HFFc6 (cell line): ENCODE results near the gene AUH. TPM values are rescaled to one million over a fixed set of nuclear protein-coding genes. Genes with fewer than 3 reads are reported as not detected.

Source experiments
- DNase-seq: peaks from one replicate; pipeline ENCODE4 v3.0.0-alpha.2; 2018
- H3K27ac Mint-ChIP-seq: 2 replicates; pipeline ENCODE4 v1.8.0; 2020; ENCODE audit warnings: mild to moderate bottlenecking, mixed read lengths
- H3K27me3 Mint-ChIP-seq: 2 replicates; pipeline ENCODE4 v1.8.0; 2021; ENCODE audit warnings: mild to moderate bottlenecking, moderate library complexity, mixed read lengths; ENCODE audit not compliant: insufficient read depth
- H3K36me3 Mint-ChIP-seq: 2 replicates; pipeline ENCODE4 v1.8.0; 2021; ENCODE audit warnings: low read depth, mixed read lengths
- H3K4me1 Mint-ChIP-seq: 2 replicates; pipeline ENCODE4 v1.8.0; 2020; ENCODE audit warnings: low read depth, mixed read lengths
- H3K4me3 Mint-ChIP-seq: 2 replicates; pipeline ENCODE4 v1.8.0; 2020; ENCODE audit warnings: mild to moderate bottlenecking, moderate library complexity, mixed read lengths
- H3K9me3 Mint-ChIP-seq: 2 replicates; pipeline ENCODE4 v1.8.0; 2020; ENCODE audit warnings: mild to moderate bottlenecking, mixed read lengths
- CTCF ChIP-seq: fragments of 200-600 bp; sonication (generic); IDR thresholded peaks from 2 replicates; pipeline ENCODE4 v1.5.0; 2021; ENCODE audit warnings: antibody characterized with exemption, mild to moderate bottlenecking
- total RNA-seq, 6 experiments: library from RNA; stranded (reverse); fragmentation: NEBNext Ultra II Directional; extraction: Animal tissue kit (Norgen Biotek cat#: 25700); gene quantifications; 2 replicates in 1 of 6; 3 replicates in 5 of 6; pipeline ENCODE4 v1.2.3, GENCODE V29; 2021

The AUH gene
- total RNA-seq, 6 experiments from 2014 or later = 9.8 to 11.3 (median 10.6) TPM

- peaks cover 15% of the 10 kb centered on the region for H3K4me1 Mint-ChIP-seq
- TF ChIP-seq CTCF = no peak
- no peaks in the 10 kb centered on the region for H3K36me3 Mint-ChIP-seq
- H3K27me3 Mint-ChIP-seq = peaks cover 4% of the 10 kb centered on the region
- no peak for DNase-seq
- H3K9me3 Mint-ChIP-seq = no peaks in the 10 kb centered on the region
- H3K27ac Mint-ChIP-seq = no peak overlapping the region
- no peak overlapping the region for H3K4me3 Mint-ChIP-seq
Observed at GRCh38 chr9:91274949-91275492, 86.7 kb downstream of the AUH start.

GRCh38 chr9:91273853-91274552, 87.7 kb downstream of the AUH start:
- no peak overlapping the region for H3K4me3 Mint-ChIP-seq
- no peak overlapping the region for H3K27ac Mint-ChIP-seq
- no peaks in the 10 kb centered on the region for H3K9me3 Mint-ChIP-seq
- peaks cover 2% of the 10 kb centered on the region for H3K27me3 Mint-ChIP-seq
- no peak for TF ChIP-seq CTCF
- H3K4me1 Mint-ChIP-seq = peaks cover 15% of the 10 kb centered on the region
- DNase-seq = peak; percentile 29
- no peaks in the 10 kb centered on the region for H3K36me3 Mint-ChIP-seq

GRCh38 chr9:91271156-91271555, 90.6 kb downstream of the AUH start:
- TF ChIP-seq CTCF = no peak
- no peak for DNase-seq
- H3K9me3 Mint-ChIP-seq = no peaks in the 10 kb centered on the region

GRCh38 chr9:91269907-91270491, 91.7 kb downstream of the AUH start:
- no peaks in the 10 kb centered on the region for H3K9me3 Mint-ChIP-seq
- H3K27ac Mint-ChIP-seq = no peak overlapping the region
- no peak overlapping the region for H3K4me3 Mint-ChIP-seq
- no peak for DNase-seq
- peaks cover 2% of the 10 kb centered on the region for H3K27me3 Mint-ChIP-seq
- peaks cover 18% of the 10 kb centered on the region for H3K4me1 Mint-ChIP-seq
- TF ChIP-seq CTCF = no peak
- H3K36me3 Mint-ChIP-seq = no peaks in the 10 kb centered on the region

More at GRCh38 chr9:91271156-91271555, 90.6 kb downstream of the AUH start:
- H3K27me3 Mint-ChIP-seq = peaks cover 2% of the 10 kb centered on the region
- H3K4me1 Mint-ChIP-seq = peaks cover 15% of the 10 kb centered on the region
- H3K4me3 Mint-ChIP-seq = no peak overlapping the region
- no peak overlapping the region for H3K27ac Mint-ChIP-seq
- no peaks in the 10 kb centered on the region for H3K36me3 Mint-ChIP-seq

GRCh38 chr9:91266448-91266847, 95.3 kb downstream of the AUH start:
- Mint-ChIP-seq H3K4me3 (no peak overlapping the region), H3K27me3 (no peaks in the 10 kb centered on the region), H3K9me3 (no peaks in the 10 kb centered on the region), H3K36me3 (peaks cover 5% of the 10 kb centered on the region; the same call in 1 of the 2 replicates), H3K27ac (no peak overlapping the region), H3K4me1 (peaks cover 6% of the 10 kb centered on the region)
- DNase-seq = no peak
- no peak for TF ChIP-seq CTCF
